ENCODE results near the gene KCNN2.

GRCh38 chr5:114360357-114360756, 1.5 kb upstream of the KCNN2 start:
- TF ChIP-seq CTCF (conservative IDR thresholded peaks at IDR 0.05) (no peak), EZH2 (IDR thresholded peaks at IDR 0.05; ENCODE audit: low read depth) (no peak)

All from PC-9 (cell line).